OCI-LY1 (cell line): Measurements from ENCODE around the gene PDE3A.

ENCODE experiments used
- EZH2 ChIP-seq: fragments of 200-600 bp; sonication (generic), shearing (Covaris generic); IDR thresholded peaks from 2 replicates; pipeline ENCODE4 v1.8.0; 2017; ENCODE audit warnings: borderline replicate concordance, mixed run types, mild to moderate bottlenecking, antibody characterized with exemption, low read length, moderate library complexity, mixed read lengths
- TF ChIP-seq, protein P1 (sequence below): fragments of 200-600 bp; sonication (generic), shearing (Covaris generic); IDR thresholded peaks from 2 replicates; pipeline ENCODE4 v1.5.1; 2017; ENCODE audit warnings: mild to moderate bottlenecking, antibody characterized with exemption, low read length, moderate library complexity, mixed read lengths

DNA sequence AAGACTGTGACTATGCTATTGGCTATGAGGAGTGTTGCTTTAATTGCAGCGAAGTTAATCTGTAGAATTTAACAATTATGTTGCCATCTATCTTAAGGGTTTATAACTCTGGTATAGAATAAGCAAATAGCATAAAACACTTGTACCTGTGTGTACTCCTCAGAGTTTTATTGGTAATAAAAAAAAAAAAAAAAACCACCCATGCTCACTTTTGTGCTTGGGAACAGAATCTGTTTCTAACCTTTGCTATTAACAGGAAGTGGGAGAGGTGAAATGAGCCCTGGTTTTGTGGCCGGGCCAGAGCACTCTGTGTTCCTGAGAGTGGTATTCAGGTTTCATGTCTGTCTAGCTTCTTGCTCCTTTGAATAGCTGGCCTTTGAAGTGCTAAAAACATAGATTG lies 53.1 kb downstream of the PDE3A start:
- TF ChIP-seq, protein P1, sequence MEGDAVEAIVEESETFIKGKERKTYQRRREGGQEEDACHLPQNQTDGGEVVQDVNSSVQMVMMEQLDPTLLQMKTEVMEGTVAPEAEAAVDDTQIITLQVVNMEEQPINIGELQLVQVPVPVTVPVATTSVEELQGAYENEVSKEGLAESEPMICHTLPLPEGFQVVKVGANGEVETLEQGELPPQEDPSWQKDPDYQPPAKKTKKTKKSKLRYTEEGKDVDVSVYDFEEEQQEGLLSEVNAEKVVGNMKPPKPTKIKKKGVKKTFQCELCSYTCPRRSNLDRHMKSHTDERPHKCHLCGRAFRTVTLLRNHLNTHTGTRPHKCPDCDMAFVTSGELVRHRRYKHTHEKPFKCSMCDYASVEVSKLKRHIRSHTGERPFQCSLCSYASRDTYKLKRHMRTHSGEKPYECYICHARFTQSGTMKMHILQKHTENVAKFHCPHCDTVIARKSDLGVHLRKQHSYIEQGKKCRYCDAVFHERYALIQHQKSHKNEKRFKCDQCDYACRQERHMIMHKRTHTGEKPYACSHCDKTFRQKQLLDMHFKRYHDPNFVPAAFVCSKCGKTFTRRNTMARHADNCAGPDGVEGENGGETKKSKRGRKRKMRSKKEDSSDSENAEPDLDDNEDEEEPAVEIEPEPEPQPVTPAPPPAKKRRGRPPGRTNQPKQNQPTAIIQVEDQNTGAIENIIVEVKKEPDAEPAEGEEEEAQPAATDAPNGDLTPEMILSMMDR: no peak
- TF ChIP-seq EZH2: no peak
